ENCODE measurements around the gene ZFP36L1.

DNA sequence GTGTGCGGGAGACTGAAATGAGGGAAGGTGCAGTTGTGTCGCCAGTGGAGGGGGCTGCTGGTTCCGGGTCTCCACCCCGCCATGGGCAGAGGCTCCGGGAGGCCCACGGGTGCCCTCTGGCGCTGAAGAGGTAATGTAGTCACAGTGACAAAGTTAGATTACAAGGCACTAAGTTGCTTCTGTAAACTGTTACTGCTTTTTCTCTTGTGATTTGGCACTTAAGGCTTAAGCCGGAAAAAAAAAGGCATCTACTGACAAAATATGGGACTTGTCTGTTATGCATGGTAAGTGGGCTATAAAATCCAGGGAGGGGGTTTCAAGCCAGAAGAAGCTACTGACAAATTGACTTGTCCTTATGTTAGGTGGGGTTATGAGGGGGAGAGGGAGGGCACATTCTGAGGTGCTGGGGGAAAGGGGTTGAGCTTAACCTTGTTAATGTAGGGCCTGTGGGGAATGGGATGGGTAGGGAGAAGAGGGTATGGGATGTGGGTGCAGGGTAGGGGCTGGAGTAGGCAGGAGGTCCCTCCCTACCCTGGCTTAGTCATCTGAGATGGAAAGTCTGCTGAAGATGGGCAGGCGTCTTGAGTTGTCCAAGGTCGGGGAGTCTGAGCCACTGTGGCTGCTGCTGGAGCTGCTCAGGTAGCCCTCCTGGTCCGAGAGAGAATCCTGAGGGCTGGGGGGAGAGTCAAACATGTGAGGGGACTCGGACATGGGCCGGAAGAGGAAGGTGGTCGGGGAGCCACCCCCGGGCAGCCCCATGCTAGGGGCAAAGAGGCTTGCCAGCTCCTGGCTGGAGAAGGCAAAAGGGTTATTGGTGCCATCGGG, 3.7 kb downstream of the ZFP36L1 start:
- TF ChIP-seq, protein P1, sequence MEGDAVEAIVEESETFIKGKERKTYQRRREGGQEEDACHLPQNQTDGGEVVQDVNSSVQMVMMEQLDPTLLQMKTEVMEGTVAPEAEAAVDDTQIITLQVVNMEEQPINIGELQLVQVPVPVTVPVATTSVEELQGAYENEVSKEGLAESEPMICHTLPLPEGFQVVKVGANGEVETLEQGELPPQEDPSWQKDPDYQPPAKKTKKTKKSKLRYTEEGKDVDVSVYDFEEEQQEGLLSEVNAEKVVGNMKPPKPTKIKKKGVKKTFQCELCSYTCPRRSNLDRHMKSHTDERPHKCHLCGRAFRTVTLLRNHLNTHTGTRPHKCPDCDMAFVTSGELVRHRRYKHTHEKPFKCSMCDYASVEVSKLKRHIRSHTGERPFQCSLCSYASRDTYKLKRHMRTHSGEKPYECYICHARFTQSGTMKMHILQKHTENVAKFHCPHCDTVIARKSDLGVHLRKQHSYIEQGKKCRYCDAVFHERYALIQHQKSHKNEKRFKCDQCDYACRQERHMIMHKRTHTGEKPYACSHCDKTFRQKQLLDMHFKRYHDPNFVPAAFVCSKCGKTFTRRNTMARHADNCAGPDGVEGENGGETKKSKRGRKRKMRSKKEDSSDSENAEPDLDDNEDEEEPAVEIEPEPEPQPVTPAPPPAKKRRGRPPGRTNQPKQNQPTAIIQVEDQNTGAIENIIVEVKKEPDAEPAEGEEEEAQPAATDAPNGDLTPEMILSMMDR (IDR thresholded peaks at IDR 0.05), result peak; percentile 72 to 84 (median 76)
- no peak for TF ChIP-seq POLR2A (IDR thresholded peaks at IDR 0.05)
